SK-N-SH treated with all-trans-retinoic acid at 6 μM for 48 hours (cell line): ENCODE measurements around the gene LCLAT1.

Experiments
- ARNTL ChIP-seq: fragments of 450-650 bp; formaldehyde crosslinking; IDR thresholded peaks from 2 replicates; pipeline ENCODE4 v1.5.0; 2020; ENCODE audit warnings: low read depth, mild to moderate bottlenecking, moderate library complexity, borderline replicate concordance
- CREB5 ChIP-seq: fragments of 250-450 bp; sonication (Bioruptor Pico); IDR thresholded peaks from 2 replicates; pipeline ENCODE4 v1.5.1; 2020; ENCODE audit warnings: low read depth, mild to moderate bottlenecking, moderate library complexity
- CSRNP3 ChIP-seq: fragments of 250-450 bp; sonication (Bioruptor Pico); IDR thresholded peaks from 2 replicates; pipeline ENCODE4 v1.5.1; 2021; ENCODE audit warnings: mild to moderate bottlenecking, moderate library complexity
- GLIS3 ChIP-seq: fragments of 250-450 bp; sonication (Bioruptor Pico); IDR thresholded peaks from 2 replicates; pipeline ENCODE4 v1.5.0; 2020; ENCODE audit warnings: mild to moderate bottlenecking, moderate library complexity
- PATZ1 ChIP-seq: fragments of 250-450 bp; sonication (Bioruptor Pico); IDR thresholded peaks from 2 replicates; pipeline ENCODE4 v1.8.0; 2020; ENCODE audit warnings: mild to moderate bottlenecking, moderate library complexity, borderline replicate concordance
- POU6F1 ChIP-seq: fragments of 250-450 bp; sonication (Bioruptor Pico); IDR thresholded peaks from 2 replicates; pipeline ENCODE4 v1.8.0; 2021; ENCODE audit warnings: low read depth, mild to moderate bottlenecking, moderate library complexity, borderline replicate concordance
- RARB ChIP-seq: fragments of 250-450 bp; sonication (Bioruptor Pico); IDR thresholded peaks from 2 replicates; pipeline ENCODE4 v1.8.0; 2021; ENCODE audit warnings: mild to moderate bottlenecking, moderate library complexity
- TOX ChIP-seq: fragments of 250-450 bp; sonication (Bioruptor Pico); IDR thresholded peaks from 2 replicates; pipeline ENCODE4 v1.8.0; 2021; ENCODE audit warnings: mild to moderate bottlenecking, moderate library complexity, borderline replicate concordance
- ZNF565 ChIP-seq: fragments of 450-650 bp; formaldehyde crosslinking; conservative IDR thresholded peaks from 2 replicates; pipeline ENCODE4 v1.5.0; 2020; ENCODE audit warnings: low read depth, mild to moderate bottlenecking, moderate library complexity
- ZNF70 ChIP-seq: fragments of 450-650 bp; formaldehyde crosslinking; IDR thresholded peaks from 2 replicates; pipeline ENCODE4 v1.5.0; 2020; ENCODE audit warnings: mild to moderate bottlenecking, moderate library complexity

- no peak for TF ChIP-seq TOX
- no peak for TF ChIP-seq RARB (CRISPR knock-in tag)
- TF ChIP-seq ARNTL (CRISPR knock-in tag), result no peak
- TF ChIP-seq GLIS3 (CRISPR knock-in tag), result no peak
- no peak for TF ChIP-seq CSRNP3 (CRISPR knock-in tag)
- TF ChIP-seq ZNF565 (CRISPR knock-in tag), result no peak
- TF ChIP-seq POU6F1 (CRISPR knock-in tag), result no peak
- TF ChIP-seq CREB5, result no peak
- no peak for TF ChIP-seq ZNF70 (CRISPR knock-in tag)
- TF ChIP-seq PATZ1 (CRISPR knock-in tag), result no peak
Measured at GRCh38 chr2:30465171-30465545, 18.1 kb downstream of the LCLAT1 start.
